Measurements from ENCODE around the gene PLCD3.
A peak's percentile ranks its signal among the peaks of the same experiment; 100 is the strongest.

Gene PLCD3
- 1.9 to 8.5 reads per million in 2 donors for total RNA-seq

- DNase-seq = no peak
These were observed at the start of gene PLCD3 for GRCh38 chr17:45132320-45132571. TSS of gene PLCD3 (minus strand) at chr17:45132515. CDS start at chr17:45132410, 105 bp downstream.

GRCh38 chr17:45177563-45177962 is 45.2 kb upstream of the PLCD3 start:
- DNase-seq = no peak

- no peak for DNase-seq
These were observed 43.4 kb upstream of the PLCD3 start for GRCh38 chr17:45175759-45176115.

- peak; percentile 14 for DNase-seq
These were observed 40.4 kb upstream of the PLCD3 start for GRCh38 chr17:45172541-45173286.

- DNase-seq = no peak
These were observed 39.9 kb upstream of the PLCD3 start for GRCh38 chr17:45172232-45172540.

- DNase-seq = no peak
These were observed 39.3 kb upstream of the PLCD3 start for GRCh38 chr17:45171338-45172231.

- DNase-seq = no peak
These were observed 38.6 kb upstream of the PLCD3 start for GRCh38 chr17:45170931-45171337.

GRCh38 chr17:45170280-45170930 is 38.1 kb upstream of the PLCD3 start:
- DNase-seq = no peak

- DNase-seq = no peak
These were observed 36.9 kb upstream of the PLCD3 start for GRCh38 chr17:45168991-45169752.

GRCh38 chr17:45164734-45165269 is 32.5 kb upstream of the PLCD3 start:
- DNase-seq = no peak

GRCh38 chr17:45162025-45162687 is 29.8 kb upstream of the PLCD3 start:
- no peak for DNase-seq

GRCh38 chr17:45161288-45162024 is 29.1 kb upstream of the PLCD3 start, which contains the start of gene HEXIM2:
TSS of gene HEXIM2 (plus strand) at chr17:45161875. CDS start at chr17:45162794, 919 bp downstream.
- DNase-seq = peak; percentile 96

- peak; percentile 42 for DNase-seq
These were observed 28.4 kb upstream of the PLCD3 start for GRCh38 chr17:45160447-45161287.

- no peak for DNase-seq
These were observed 23.9 kb upstream of the PLCD3 start for GRCh38 chr17:45156242-45156641.

- no peak for DNase-seq
These were observed 23.2 kb upstream of the PLCD3 start for GRCh38 chr17:45155483-45155882.

GRCh38 chr17:45155029-45155428 is 22.7 kb upstream of the PLCD3 start:
- no peak for DNase-seq

GRCh38 chr17:45150911-45151809 is 18.8 kb upstream of the PLCD3 start:
- no peak for DNase-seq

GRCh38 chr17:45149669-45150664 is 17.7 kb upstream of the PLCD3 start:
- DNase-seq = peak; percentile 33
